Measurements from ENCODE around the gene NR2F6.

NR2F6 gene

DNA sequence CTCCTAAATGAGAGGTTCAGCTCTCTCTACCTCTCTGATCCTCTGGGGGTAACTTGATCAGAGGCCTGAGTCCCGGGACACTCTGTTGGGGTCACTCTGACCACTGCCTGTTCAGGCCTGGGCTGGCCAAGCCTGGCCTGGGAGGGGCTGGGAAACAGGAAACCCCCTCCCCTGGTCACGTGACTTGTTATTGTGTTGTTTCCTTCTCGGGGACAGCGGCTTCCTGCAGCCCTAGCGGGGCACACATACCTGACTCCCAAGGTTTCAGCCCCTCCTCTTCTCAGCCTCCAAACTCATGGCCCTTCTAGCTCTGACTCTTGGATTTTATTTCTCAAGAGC, 18.9 kb upstream of the NR2F6 start, which contains the start of gene USHBP1:
USHBP1 (minus strand) TSS at position 105 of the 339 bp plus-strand sequence. CDS start 446 bp downstream, outside the sequence.
- peak within 1 kb of the TSS in 1 of 2 donors; percentile 33 for H3K4me3 ChIP-seq (ENCODE audit: low read length in 2 of 2)
- no peaks in the 10 kb centered on the region for H3K9me3 ChIP-seq (ENCODE audit: control insufficient read depth in 2 of 2, low read length in 2 of 2)
- H3K36me3 ChIP-seq (ENCODE audit: control insufficient read depth in 2 of 2, insufficient read depth in 2 of 2, low read length in 2 of 2): peaks cover 0 to 4% of the 10 kb centered on the region in 2 donors
- peak within 1 kb of the TSS in 1 of 2 donors; percentile 9 for H3K27ac ChIP-seq (ENCODE audit: low read depth in 2 of 2, low read length in 2 of 2)
- no peaks in the 10 kb centered on the region for H3K27me3 ChIP-seq (ENCODE audit: control insufficient read depth in 2 of 2, insufficient read depth in 2 of 2, low read length in 2 of 2)
- H3K9ac ChIP-seq (ENCODE audit: low read depth in 1 of 2, low read length in 2 of 2): no peak within 1 kb of the TSS
- H3K4me1 ChIP-seq (ENCODE audit: control insufficient read depth in 2 of 2, insufficient read depth in 2 of 2, low read length in 2 of 2): peaks cover 7% of the 10 kb centered on the region in 2 donors

DNA sequence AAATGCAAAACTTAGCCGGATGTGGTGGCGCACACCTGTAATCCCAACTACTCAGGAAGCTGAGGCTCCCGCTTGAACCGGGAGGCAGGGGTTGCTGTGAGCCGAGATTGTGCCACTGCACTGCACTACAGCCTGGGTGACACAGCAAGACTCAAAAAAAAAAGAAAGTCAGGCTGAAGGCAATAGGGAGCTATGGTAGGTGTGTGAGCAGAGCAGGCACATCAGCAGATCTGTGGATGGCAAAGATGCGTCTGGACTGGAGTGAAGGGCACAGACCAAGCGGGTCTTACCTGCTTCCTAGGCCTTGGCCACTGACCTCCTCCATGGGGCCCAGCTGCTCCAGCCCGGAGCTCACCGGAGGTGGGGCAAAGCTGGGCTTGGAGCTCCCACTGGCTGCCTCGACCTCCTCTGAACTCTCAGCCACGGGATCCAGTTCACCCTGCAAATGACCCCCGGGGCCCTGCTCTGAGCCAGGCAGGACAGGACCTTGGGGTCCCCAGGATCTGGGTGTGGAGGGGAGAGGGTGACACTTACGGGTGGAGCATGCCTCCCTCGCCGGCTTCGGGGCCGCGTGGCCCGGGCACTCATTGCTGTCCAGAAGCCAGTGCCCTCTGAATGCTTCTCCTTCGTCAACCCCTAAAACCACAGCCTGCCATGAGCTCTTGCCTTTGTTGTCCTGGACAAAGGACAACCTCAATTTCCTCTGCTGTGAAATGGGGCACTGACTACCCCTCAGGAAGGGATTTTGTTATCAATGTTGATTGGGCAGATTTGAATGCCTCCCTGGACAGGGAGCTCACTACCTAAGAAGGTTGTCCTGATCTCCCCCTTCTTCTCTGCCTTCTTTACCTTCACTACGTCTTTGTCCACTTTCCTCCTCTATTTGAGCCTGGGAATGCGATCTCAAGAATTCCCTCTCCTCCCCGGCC, 18.3 kb upstream of the NR2F6 start:
- H3K9ac ChIP-seq (ENCODE audit: low read depth in 1 of 2, low read length in 2 of 2): no peak overlapping the region
- peak overlapping the region in 1 of 2 donors; percentile 9 for H3K27ac ChIP-seq (ENCODE audit: low read depth in 2 of 2, low read length in 2 of 2)
- H3K4me3 ChIP-seq (ENCODE audit: low read length in 2 of 2): peak overlapping the region in 1 of 2 donors; percentile 33

DNA sequence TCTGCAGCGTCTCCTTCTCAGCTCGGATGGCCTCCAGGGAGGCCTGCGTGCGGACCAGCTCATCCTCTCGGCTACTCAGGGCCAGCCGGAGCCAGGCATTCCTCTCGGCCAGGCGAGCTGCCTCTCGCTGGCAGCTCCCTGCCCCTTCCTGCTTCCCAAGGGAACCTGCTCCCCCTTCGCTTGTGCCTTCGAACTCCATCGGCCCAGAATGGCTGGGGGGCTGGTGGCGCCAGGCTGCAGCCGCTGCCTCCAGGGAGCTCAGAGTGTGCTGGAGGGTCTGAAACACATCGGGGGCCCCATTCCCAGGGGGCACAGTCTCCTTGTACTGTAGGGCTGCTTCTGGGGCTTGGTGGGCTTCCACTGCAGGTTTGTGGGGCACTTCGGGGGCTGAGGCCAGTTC, 16.8 kb upstream of the NR2F6 start:
- Histone ChIP-seq H3K9ac (ENCODE audit: low read depth in 1 of 2, low read length in 2 of 2) (no peak overlapping the region), H3K9me3 (ENCODE audit: control insufficient read depth in 2 of 2, low read length in 2 of 2) (no peaks in the 10 kb centered on the region), H3K4me3 (ENCODE audit: low read length in 2 of 2) (no peak overlapping the region), H3K27ac (ENCODE audit: low read depth in 2 of 2, low read length in 2 of 2) (no peak overlapping the region), H3K27me3 (ENCODE audit: control insufficient read depth in 2 of 2, insufficient read depth in 2 of 2, low read length in 2 of 2) (no peaks in the 10 kb centered on the region), H3K4me1 (ENCODE audit: control insufficient read depth in 2 of 2, insufficient read depth in 2 of 2, low read length in 2 of 2) (peaks cover 0 to 2% of the 10 kb centered on the region in 2 donors), H3K36me3 (ENCODE audit: control insufficient read depth in 2 of 2, insufficient read depth in 2 of 2, low read length in 2 of 2) (no peaks in the 10 kb centered on the region)

More for the DNA sequence above, 18.3 kb upstream of the NR2F6 start:
- peaks cover 0 to 1% of the 10 kb centered on the region in 2 donors for H3K36me3 ChIP-seq (ENCODE audit: control insufficient read depth in 2 of 2, insufficient read depth in 2 of 2, low read length in 2 of 2)
- H3K27me3 ChIP-seq (ENCODE audit: control insufficient read depth in 2 of 2, insufficient read depth in 2 of 2, low read length in 2 of 2): no peaks in the 10 kb centered on the region
- no peaks in the 10 kb centered on the region for H3K9me3 ChIP-seq (ENCODE audit: control insufficient read depth in 2 of 2, low read length in 2 of 2)
- H3K4me1 ChIP-seq (ENCODE audit: control insufficient read depth in 2 of 2, insufficient read depth in 2 of 2, low read length in 2 of 2): peaks cover 7% of the 10 kb centered on the region in 2 donors

DNA sequence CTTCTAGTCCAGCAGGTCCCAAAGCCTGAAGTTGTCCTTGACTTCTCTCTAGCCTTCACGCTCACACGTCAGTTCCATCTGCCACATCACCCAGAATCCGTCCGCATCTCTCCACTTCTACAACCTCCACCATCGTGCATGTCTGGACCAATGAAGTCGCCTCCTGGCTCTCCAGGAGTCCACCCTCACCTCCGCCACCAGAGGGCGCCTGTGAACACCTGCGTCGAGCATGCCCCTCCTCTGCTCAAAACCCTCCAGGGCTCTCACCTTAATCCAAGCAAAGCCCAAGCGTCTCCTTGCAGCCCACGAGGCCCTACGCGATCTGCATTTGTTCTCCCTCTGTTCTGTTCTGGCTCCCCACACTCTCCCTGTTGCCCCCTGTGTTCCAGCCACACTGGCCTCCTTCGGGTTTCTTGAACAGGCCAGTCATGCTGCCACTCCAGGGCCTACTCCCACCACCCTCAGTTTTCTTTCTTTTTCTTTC, 15.2 kb upstream of the NR2F6 start:
- H3K27me3 ChIP-seq (ENCODE audit: control insufficient read depth in 2 of 2, insufficient read depth in 2 of 2, low read length in 2 of 2): no peaks in the 10 kb centered on the region
- H3K9me3 ChIP-seq (ENCODE audit: control insufficient read depth in 2 of 2, low read length in 2 of 2): no peaks in the 10 kb centered on the region
- no peak overlapping the region for H3K4me3 ChIP-seq (ENCODE audit: low read length in 2 of 2)
- peaks cover 0 to 2% of the 10 kb centered on the region in 2 donors for H3K4me1 ChIP-seq (ENCODE audit: control insufficient read depth in 2 of 2, insufficient read depth in 2 of 2, low read length in 2 of 2)
- H3K27ac ChIP-seq (ENCODE audit: low read depth in 2 of 2, low read length in 2 of 2): no peak overlapping the region
- no peak overlapping the region for H3K9ac ChIP-seq (ENCODE audit: low read depth in 1 of 2, low read length in 2 of 2)
- H3K36me3 ChIP-seq (ENCODE audit: control insufficient read depth in 2 of 2, insufficient read depth in 2 of 2, low read length in 2 of 2): no peaks in the 10 kb centered on the region

DNA sequence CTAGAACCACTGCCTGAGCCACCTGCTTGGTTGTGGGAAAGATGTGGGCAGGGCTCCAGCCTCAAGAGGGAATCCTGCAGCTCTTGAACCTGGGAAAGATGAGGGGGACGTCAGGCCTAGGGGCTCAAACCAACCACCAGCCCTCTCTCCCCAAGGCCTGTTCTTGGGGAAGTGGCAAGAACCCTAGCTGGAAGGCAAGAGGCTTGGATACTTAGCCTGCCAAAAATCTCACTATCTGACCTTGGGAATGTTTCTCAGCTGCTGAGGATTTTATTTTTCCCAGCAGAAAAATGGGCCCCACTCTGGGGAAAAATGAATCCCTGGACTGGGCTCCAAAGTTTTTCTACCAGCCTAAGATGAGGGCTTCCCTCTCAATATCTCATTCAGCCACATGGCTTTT, 14.2 kb upstream of the NR2F6 start:
- H3K4me3 ChIP-seq (ENCODE audit: low read length in 2 of 2): no peak overlapping the region
- peaks cover 0 to 2% of the 10 kb centered on the region in 2 donors for H3K4me1 ChIP-seq (ENCODE audit: control insufficient read depth in 2 of 2, insufficient read depth in 2 of 2, low read length in 2 of 2)
- no peaks in the 10 kb centered on the region for H3K27me3 ChIP-seq (ENCODE audit: control insufficient read depth in 2 of 2, insufficient read depth in 2 of 2, low read length in 2 of 2)
- no peaks in the 10 kb centered on the region for H3K9me3 ChIP-seq (ENCODE audit: control insufficient read depth in 2 of 2, low read length in 2 of 2)
- H3K27ac ChIP-seq (ENCODE audit: low read depth in 2 of 2, low read length in 2 of 2): no peak overlapping the region
- H3K36me3 ChIP-seq (ENCODE audit: control insufficient read depth in 2 of 2, insufficient read depth in 2 of 2, low read length in 2 of 2): no peaks in the 10 kb centered on the region
- no peak overlapping the region for H3K9ac ChIP-seq (ENCODE audit: low read depth in 1 of 2, low read length in 2 of 2)

DNA sequence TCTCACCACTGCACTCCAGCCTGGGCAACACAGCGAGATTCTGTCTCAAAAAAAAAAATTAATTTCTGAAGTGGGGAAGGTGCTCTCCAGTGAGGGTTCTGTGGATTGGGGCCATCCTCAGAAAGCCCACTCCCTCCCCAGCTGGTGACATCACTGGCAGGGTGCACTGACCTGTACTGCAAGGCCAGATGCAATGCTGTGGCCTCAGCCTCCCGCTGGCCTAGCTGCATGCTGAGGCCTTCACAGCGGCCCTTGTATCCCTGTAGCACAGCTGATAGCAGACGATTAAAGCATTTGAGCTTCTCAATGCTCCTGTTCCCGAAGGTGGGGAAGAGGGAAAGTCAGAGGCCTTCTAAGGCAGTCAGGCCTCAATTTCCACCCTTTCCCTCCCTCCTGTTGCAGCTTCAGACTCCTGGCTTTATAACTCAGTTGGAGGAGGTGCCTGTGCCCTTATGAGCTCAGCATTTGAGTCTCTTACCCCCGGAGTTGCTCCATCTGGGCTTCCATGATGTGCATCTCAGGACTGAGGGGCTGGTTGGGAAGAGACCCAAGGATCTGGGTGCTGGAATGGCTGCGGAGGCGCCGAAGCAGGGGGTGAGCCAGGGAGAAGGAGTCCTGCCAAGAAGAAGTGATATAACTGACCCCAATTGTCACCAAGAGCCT, 13.5 kb upstream of the NR2F6 start:
- peaks cover 0 to 2% of the 10 kb centered on the region in 2 donors for H3K4me1 ChIP-seq (ENCODE audit: control insufficient read depth in 2 of 2, insufficient read depth in 2 of 2, low read length in 2 of 2)
- H3K9me3 ChIP-seq (ENCODE audit: control insufficient read depth in 2 of 2, low read length in 2 of 2): no peaks in the 10 kb centered on the region
- no peak overlapping the region for H3K4me3 ChIP-seq (ENCODE audit: low read length in 2 of 2)
- no peaks in the 10 kb centered on the region for H3K27me3 ChIP-seq (ENCODE audit: control insufficient read depth in 2 of 2, insufficient read depth in 2 of 2, low read length in 2 of 2)
- H3K9ac ChIP-seq (ENCODE audit: low read depth in 1 of 2, low read length in 2 of 2): no peak overlapping the region
- H3K27ac ChIP-seq (ENCODE audit: low read depth in 2 of 2, low read length in 2 of 2): no peak overlapping the region
- no peaks in the 10 kb centered on the region for H3K36me3 ChIP-seq (ENCODE audit: control insufficient read depth in 2 of 2, insufficient read depth in 2 of 2, low read length in 2 of 2)

DNA sequence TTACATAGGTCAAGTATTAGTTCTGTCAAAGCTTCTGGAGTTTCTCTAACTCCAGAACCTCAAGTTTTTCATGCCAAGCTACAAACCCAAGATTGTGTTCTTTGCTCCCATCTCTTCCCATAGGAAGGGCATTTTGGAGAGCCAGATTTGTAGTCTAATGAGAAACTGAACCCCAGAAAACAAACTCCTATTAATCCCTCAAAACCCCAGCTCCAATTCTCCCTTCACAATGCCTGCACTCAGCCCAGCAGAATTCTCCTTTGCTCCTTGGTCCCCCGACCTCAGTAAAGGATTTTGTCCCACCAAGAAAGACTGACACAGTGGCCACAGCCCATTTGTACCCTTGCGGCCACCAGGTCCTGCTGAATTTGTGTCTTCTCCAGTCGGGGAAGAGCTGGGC, 10.4 kb upstream of the NR2F6 start:
- no peak overlapping the region for H3K4me3 ChIP-seq (ENCODE audit: low read length in 2 of 2)
- H3K9ac ChIP-seq (ENCODE audit: low read depth in 1 of 2, low read length in 2 of 2): no peak overlapping the region
- H3K4me1 ChIP-seq (ENCODE audit: control insufficient read depth in 2 of 2, insufficient read depth in 2 of 2, low read length in 2 of 2): peaks cover 0 to 2% of the 10 kb centered on the region in 2 donors
- no peaks in the 10 kb centered on the region for H3K27me3 ChIP-seq (ENCODE audit: control insufficient read depth in 2 of 2, insufficient read depth in 2 of 2, low read length in 2 of 2)
- no peaks in the 10 kb centered on the region for H3K9me3 ChIP-seq (ENCODE audit: control insufficient read depth in 2 of 2, low read length in 2 of 2)
- no peaks in the 10 kb centered on the region for H3K36me3 ChIP-seq (ENCODE audit: control insufficient read depth in 2 of 2, insufficient read depth in 2 of 2, low read length in 2 of 2)
- H3K27ac ChIP-seq (ENCODE audit: low read depth in 2 of 2, low read length in 2 of 2): no peak overlapping the region

DNA sequence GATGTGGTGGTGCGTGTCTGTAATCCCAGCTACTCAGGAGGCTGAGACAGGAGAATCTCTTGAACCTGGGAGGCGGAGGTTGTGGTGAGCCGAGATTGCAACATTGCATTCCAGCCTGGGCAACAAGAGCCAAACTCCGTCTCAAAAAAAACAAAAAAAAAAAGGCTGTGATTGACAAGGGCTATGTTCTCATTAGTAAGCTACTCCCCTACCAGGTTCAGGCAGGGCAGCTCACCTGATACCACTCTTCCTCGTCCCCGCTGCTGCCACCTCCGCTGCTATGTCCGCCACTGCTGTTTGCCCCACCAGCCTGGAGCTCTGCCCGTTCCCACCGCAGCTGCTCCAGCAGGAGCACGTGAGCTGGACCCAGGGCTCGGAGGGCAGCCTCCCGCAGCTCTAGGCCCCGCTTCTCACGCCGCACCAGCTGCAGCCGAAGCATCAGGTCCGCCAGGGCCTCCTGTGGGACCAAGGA, 9.5 kb upstream of the NR2F6 start:
- Histone ChIP-seq H3K9ac (ENCODE audit: low read depth in 1 of 2, low read length in 2 of 2) (no peak overlapping the region), H3K36me3 (ENCODE audit: control insufficient read depth in 2 of 2, insufficient read depth in 2 of 2, low read length in 2 of 2) (no peaks in the 10 kb centered on the region), H3K4me1 (ENCODE audit: control insufficient read depth in 2 of 2, insufficient read depth in 2 of 2, low read length in 2 of 2) (no peaks in the 10 kb centered on the region), H3K9me3 (ENCODE audit: control insufficient read depth in 2 of 2, low read length in 2 of 2) (no peaks in the 10 kb centered on the region), H3K4me3 (ENCODE audit: low read length in 2 of 2) (no peak overlapping the region), H3K27ac (ENCODE audit: low read depth in 2 of 2, low read length in 2 of 2) (no peak overlapping the region), H3K27me3 (ENCODE audit: control insufficient read depth in 2 of 2, insufficient read depth in 2 of 2, low read length in 2 of 2) (no peaks in the 10 kb centered on the region)

DNA sequence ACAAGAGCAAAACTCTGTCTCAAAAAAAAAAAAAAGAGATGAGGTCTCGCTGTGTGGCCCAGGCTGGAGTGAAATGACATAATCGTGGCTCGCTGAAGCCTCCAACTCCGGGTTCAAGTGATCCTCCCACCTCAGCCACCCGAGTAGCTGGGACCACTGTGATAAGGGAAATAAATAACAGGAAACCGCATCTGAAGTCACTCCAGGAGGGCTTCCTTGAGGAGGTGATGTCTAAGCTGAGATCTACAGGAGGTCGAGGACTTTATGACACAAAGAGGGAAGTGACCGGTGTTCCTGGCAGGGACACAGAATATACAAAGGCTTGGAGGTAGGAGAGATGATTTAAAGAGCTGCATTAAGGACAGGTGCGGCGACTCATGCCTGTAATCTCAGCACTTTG, 8.9 kb upstream of the NR2F6 start:
- Histone ChIP-seq H3K9me3 (ENCODE audit: control insufficient read depth in 2 of 2, low read length in 2 of 2) (no peaks in the 10 kb centered on the region), H3K9ac (ENCODE audit: low read depth in 1 of 2, low read length in 2 of 2) (no peak overlapping the region), H3K27ac (ENCODE audit: low read depth in 2 of 2, low read length in 2 of 2) (no peak overlapping the region), H3K4me1 (ENCODE audit: control insufficient read depth in 2 of 2, insufficient read depth in 2 of 2, low read length in 2 of 2) (no peaks in the 10 kb centered on the region), H3K4me3 (ENCODE audit: low read length in 2 of 2) (no peak overlapping the region), H3K27me3 (ENCODE audit: control insufficient read depth in 2 of 2, insufficient read depth in 2 of 2, low read length in 2 of 2) (no peaks in the 10 kb centered on the region), H3K36me3 (ENCODE audit: control insufficient read depth in 2 of 2, insufficient read depth in 2 of 2, low read length in 2 of 2) (no peaks in the 10 kb centered on the region)
